Measurements from ENCODE around the gene METTL13.
A peak's percentile ranks its signal among the peaks of the same experiment; 100 is the strongest.

The METTL13 gene

DNA sequence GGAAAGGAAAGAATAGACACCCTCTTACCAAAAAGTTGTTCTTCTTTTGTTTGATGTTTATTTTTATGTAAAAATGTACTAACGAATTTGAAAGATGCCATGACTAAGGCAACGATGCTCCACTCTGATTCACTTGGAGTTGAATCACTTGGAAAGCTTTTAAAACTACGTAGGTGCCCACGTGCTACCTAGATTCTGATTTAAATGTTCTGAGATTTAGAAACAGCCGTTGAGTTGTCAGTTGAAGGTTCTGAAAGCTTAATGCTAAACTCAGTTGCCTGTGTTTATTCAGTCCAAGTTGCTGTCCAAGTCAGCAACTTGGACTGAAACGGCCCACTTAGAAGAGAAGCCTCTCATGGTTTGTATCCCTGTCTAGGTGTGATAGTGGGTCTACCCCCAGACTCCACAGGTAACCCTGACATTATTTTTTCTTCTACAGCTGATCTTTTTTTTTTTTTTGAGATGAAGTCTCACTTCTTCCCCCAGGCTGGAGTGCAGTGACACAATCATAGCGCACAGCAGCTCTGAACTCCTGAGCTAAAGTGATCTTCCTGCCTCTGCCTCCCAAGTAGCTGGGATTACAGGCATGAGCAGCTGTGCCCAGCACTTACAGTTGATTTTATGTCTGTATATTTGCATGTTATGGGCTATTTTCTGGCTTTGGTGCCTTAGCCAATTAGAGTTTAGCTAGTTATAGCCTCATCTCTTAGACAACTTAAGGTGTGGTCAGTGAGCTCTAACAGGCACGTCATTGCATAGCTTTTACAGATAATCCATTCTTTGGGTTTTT lies 38.2 kb upstream of the METTL13 start:
- Histone ChIP-seq H3K36me3 (replicated peaks in 1 of 2; ENCODE audit: control insufficient read depth in 2 of 2, insufficient read depth in 2 of 2, low read length in 2 of 2) (peaks cover 0 to 2% of the 10 kb centered on the region in 2 donors), H2BK120ac (ENCODE audit: low read depth, low read length) (no peak overlapping the region), H4K8ac (ENCODE audit: low read depth, low read length) (no peak overlapping the region), H3K4me3 (ENCODE audit: low read length in 2 of 2) (peak overlapping the region in 1 of 2 donors; percentile 86), H3K14ac (ENCODE audit: low read length) (no peak overlapping the region), H2BK15ac (ENCODE audit: low read length) (no peak overlapping the region), H2BK12ac (ENCODE audit: low read length) (no peak overlapping the region), H3K9ac (ENCODE audit: low read depth, low read length, poor library complexity) (no peak overlapping the region), H3K79me1 (ENCODE audit: low read depth, low read length) (no peaks in the 10 kb centered on the region), H3K27me3 (ENCODE audit: control insufficient read depth in 3 of 3, insufficient read depth in 3 of 3, low read depth in 1 of 3, low read length in 3 of 3) (no peaks in the 10 kb centered on the region), H3K4me2 (ENCODE audit: insufficient read depth, low read length, poor library complexity, severe bottlenecking) (no peak overlapping the region), H2AFZ (ENCODE audit: low read length) (peak overlapping the region; percentile 94), H2AK5ac (ENCODE audit: low read depth, low read length) (no peak overlapping the region), H3K9me3 (replicated peaks in 1 of 2; ENCODE audit: control insufficient read depth in 2 of 2, insufficient read depth in 1 of 2, low read depth in 1 of 2, low read length in 2 of 2) (no peaks in the 10 kb centered on the region), H4K91ac (ENCODE audit: low read depth, low read length, poor library complexity) (no peak overlapping the region), H3K27ac (replicated peaks; ENCODE audit: low read length) (no peak overlapping the region), H2BK5ac (ENCODE audit: low read length) (no peak overlapping the region), H3K18ac (ENCODE audit: low read length) (no peak overlapping the region), H3K4me1 (ENCODE audit: control insufficient read depth in 2 of 2, insufficient read depth in 1 of 2, low read depth in 1 of 2, low read length in 2 of 2) (peaks cover 1 to 12% of the 10 kb centered on the region in 2 donors), H3K4ac (ENCODE audit: low read length) (no peak overlapping the region), H3K23ac (ENCODE audit: low read depth, low read length, poor library complexity) (no peak overlapping the region)
- no CpG with 5 or more reads among the region's 8 CpGs for WGBS, 2 donors (ENCODE audit: extremely low coverage in 2 of 2, insufficient read length in 2 of 2, insufficient replicate concordance in 1 of 2)
- DNase-seq (ENCODE audit: low spot score): no peak

DNA sequence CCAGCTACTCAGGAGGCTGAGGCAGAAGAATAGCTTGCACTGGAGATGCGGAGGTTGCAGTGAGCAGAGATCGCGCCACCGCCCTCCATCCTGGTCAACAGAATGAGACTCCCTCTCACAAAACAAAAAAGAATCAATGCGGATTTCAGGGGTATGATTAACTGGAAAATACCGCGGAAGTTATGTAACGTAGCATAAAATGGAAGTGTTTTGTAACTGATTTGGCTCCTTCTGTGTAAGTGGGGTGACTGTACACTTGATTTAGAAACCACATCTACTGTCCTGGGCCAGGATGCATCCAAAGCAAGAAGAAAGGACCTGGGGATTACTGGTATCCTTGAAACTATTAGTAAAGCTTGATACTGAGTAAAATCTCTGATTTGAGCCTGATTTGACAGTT lies 36.5 kb upstream of the METTL13 start:
- H3K36me3 ChIP-seq (replicated peaks in 1 of 2; ENCODE audit: control insufficient read depth in 2 of 2, insufficient read depth in 2 of 2, low read length in 2 of 2): no peaks in the 10 kb centered on the region
- no peak for DNase-seq (ENCODE audit: low spot score)
- no peak overlapping the region for H3K4me3 ChIP-seq (ENCODE audit: low read length in 2 of 2)
- no peak overlapping the region for H2AFZ ChIP-seq (ENCODE audit: low read length)
- no peak overlapping the region for H2BK120ac ChIP-seq (ENCODE audit: low read depth, low read length)
- no peaks in the 10 kb centered on the region for H3K79me1 ChIP-seq (ENCODE audit: low read depth, low read length)
- no peak overlapping the region for H2BK15ac ChIP-seq (ENCODE audit: low read length)
- no peak overlapping the region for H3K4me2 ChIP-seq (ENCODE audit: insufficient read depth, low read length, poor library complexity, severe bottlenecking)
- no peak overlapping the region for H3K23ac ChIP-seq (ENCODE audit: low read depth, low read length, poor library complexity)
- WGBS, 2 donors (ENCODE audit: extremely low coverage in 2 of 2, insufficient read length in 2 of 2, insufficient replicate concordance in 1 of 2): no CpG with 5 or more reads among the region's 8 CpGs
- peaks cover 1 to 9% of the 10 kb centered on the region in 2 donors for H3K4me1 ChIP-seq (ENCODE audit: control insufficient read depth in 2 of 2, insufficient read depth in 1 of 2, low read depth in 1 of 2, low read length in 2 of 2)
- H3K4ac ChIP-seq (ENCODE audit: low read length): no peak overlapping the region
- H3K27me3 ChIP-seq (ENCODE audit: control insufficient read depth in 3 of 3, insufficient read depth in 3 of 3, low read depth in 1 of 3, low read length in 3 of 3): no peaks in the 10 kb centered on the region
- no peak overlapping the region for H3K18ac ChIP-seq (ENCODE audit: low read length)
- H3K27ac ChIP-seq (replicated peaks; ENCODE audit: low read length): no peak overlapping the region
- no peaks in the 10 kb centered on the region for H3K9me3 ChIP-seq (replicated peaks in 1 of 2; ENCODE audit: control insufficient read depth in 2 of 2, insufficient read depth in 1 of 2, low read depth in 1 of 2, low read length in 2 of 2)
- H2BK12ac ChIP-seq (ENCODE audit: low read length): no peak overlapping the region
- no peak overlapping the region for H3K9ac ChIP-seq (ENCODE audit: low read depth, low read length, poor library complexity)
- H4K91ac ChIP-seq (ENCODE audit: low read depth, low read length, poor library complexity): no peak overlapping the region
- no peak overlapping the region for H4K8ac ChIP-seq (ENCODE audit: low read depth, low read length)
- no peak overlapping the region for H3K14ac ChIP-seq (ENCODE audit: low read length)
- H2AK5ac ChIP-seq (ENCODE audit: low read depth, low read length): no peak overlapping the region
- no peak overlapping the region for H2BK5ac ChIP-seq (ENCODE audit: low read length)

DNA sequence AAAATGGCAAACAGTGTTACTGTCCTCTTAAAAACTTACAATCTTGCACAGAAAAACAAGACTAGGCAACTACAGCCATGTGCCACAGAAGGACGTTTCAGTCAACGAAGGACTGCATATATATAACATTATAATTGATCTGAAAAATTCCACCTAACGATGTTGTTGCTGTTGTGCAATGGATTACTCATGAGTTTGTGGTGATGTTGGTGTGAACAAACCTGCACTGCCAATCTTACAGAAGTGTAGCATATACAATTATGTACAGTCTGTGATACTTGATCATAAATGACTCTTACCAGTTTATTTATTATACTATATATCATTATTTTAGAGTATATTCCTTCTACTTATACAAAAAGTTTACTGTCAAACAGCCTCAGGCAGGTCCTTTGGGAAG lies 32.8 kb upstream of the METTL13 start:
- WGBS, 2 donors (ENCODE audit: extremely low coverage in 2 of 2, insufficient read length in 2 of 2, insufficient replicate concordance in 1 of 2): no CpG with 5 or more reads among the region's 3 CpGs
- Histone ChIP-seq H2BK15ac (ENCODE audit: low read length) (no peak overlapping the region), H3K9me3 (replicated peaks in 1 of 2; ENCODE audit: control insufficient read depth in 2 of 2, insufficient read depth in 1 of 2, low read depth in 1 of 2, low read length in 2 of 2) (no peaks in the 10 kb centered on the region), H3K36me3 (replicated peaks in 1 of 2; ENCODE audit: control insufficient read depth in 2 of 2, insufficient read depth in 2 of 2, low read length in 2 of 2) (no peaks in the 10 kb centered on the region), H3K4me3 (ENCODE audit: low read length in 2 of 2) (no peak overlapping the region), H3K18ac (ENCODE audit: low read length) (no peak overlapping the region), H3K9ac (ENCODE audit: low read depth, low read length, poor library complexity) (no peak overlapping the region), H3K27ac (replicated peaks; ENCODE audit: low read length) (no peak overlapping the region), H2BK12ac (ENCODE audit: low read length) (no peak overlapping the region), H2AFZ (ENCODE audit: low read length) (no peak overlapping the region), H3K79me1 (ENCODE audit: low read depth, low read length) (no peaks in the 10 kb centered on the region), H4K8ac (ENCODE audit: low read depth, low read length) (no peak overlapping the region), H4K91ac (ENCODE audit: low read depth, low read length, poor library complexity) (no peak overlapping the region), H3K27me3 (ENCODE audit: control insufficient read depth in 3 of 3, insufficient read depth in 3 of 3, low read depth in 1 of 3, low read length in 3 of 3) (no peaks in the 10 kb centered on the region), H3K4ac (ENCODE audit: low read length) (no peak overlapping the region), H2AK5ac (ENCODE audit: low read depth, low read length) (no peak overlapping the region), H3K14ac (ENCODE audit: low read length) (no peak overlapping the region), H3K4me1 (ENCODE audit: control insufficient read depth in 2 of 2, insufficient read depth in 1 of 2, low read depth in 1 of 2, low read length in 2 of 2) (no peaks in the 10 kb centered on the region), H3K4me2 (ENCODE audit: insufficient read depth, low read length, poor library complexity, severe bottlenecking) (no peak overlapping the region), H2BK120ac (ENCODE audit: low read depth, low read length) (no peak overlapping the region), H2BK5ac (ENCODE audit: low read length) (no peak overlapping the region), H3K23ac (ENCODE audit: low read depth, low read length, poor library complexity) (no peak overlapping the region)
- DNase-seq (ENCODE audit: low spot score): no peak

DNA sequence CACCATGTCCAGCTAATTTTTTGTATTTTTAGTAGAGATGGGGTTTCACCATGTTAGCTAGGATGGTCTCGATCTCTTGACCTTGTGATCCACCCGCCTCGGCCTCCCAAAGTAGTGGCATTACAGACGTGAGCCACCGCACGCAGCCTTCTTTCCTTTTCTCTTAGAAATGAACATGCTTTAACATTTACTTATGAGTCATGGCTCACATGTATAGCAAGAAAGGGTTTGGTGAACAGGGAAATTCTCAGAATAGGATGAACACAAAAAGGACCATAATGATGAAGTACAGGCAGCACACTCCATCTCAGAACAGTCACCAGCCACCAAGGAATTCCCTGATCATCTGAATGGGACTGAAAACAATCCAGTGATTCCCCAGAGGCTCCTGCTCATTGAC lies 30.2 kb upstream of the METTL13 start:
- no peak overlapping the region for H3K18ac ChIP-seq (ENCODE audit: low read length)
- H2BK15ac ChIP-seq (ENCODE audit: low read length): no peak overlapping the region
- no peak overlapping the region for H2BK5ac ChIP-seq (ENCODE audit: low read length)
- H3K27ac ChIP-seq (replicated peaks; ENCODE audit: low read length): no peak overlapping the region
- no peak overlapping the region for H2AK5ac ChIP-seq (ENCODE audit: low read depth, low read length)
- H2AFZ ChIP-seq (ENCODE audit: low read length): no peak overlapping the region
- H4K91ac ChIP-seq (ENCODE audit: low read depth, low read length, poor library complexity): no peak overlapping the region
- no peak overlapping the region for H3K9ac ChIP-seq (ENCODE audit: low read depth, low read length, poor library complexity)
- H3K79me1 ChIP-seq (ENCODE audit: low read depth, low read length): no peaks in the 10 kb centered on the region
- no peak overlapping the region for H3K14ac ChIP-seq (ENCODE audit: low read length)
- H3K23ac ChIP-seq (ENCODE audit: low read depth, low read length, poor library complexity): no peak overlapping the region
- no peak for DNase-seq (ENCODE audit: low spot score)
- no peak overlapping the region for H3K4me2 ChIP-seq (ENCODE audit: insufficient read depth, low read length, poor library complexity, severe bottlenecking)
- no peak overlapping the region for H2BK120ac ChIP-seq (ENCODE audit: low read depth, low read length)
- H4K8ac ChIP-seq (ENCODE audit: low read depth, low read length): no peak overlapping the region
- no peak overlapping the region for H3K4me3 ChIP-seq (ENCODE audit: low read length in 2 of 2)
- no peak overlapping the region for H3K4ac ChIP-seq (ENCODE audit: low read length)
- no peaks in the 10 kb centered on the region for H3K4me1 ChIP-seq (ENCODE audit: control insufficient read depth in 2 of 2, insufficient read depth in 1 of 2, low read depth in 1 of 2, low read length in 2 of 2)
- WGBS, 2 donors (ENCODE audit: extremely low coverage in 2 of 2, insufficient read length in 2 of 2, insufficient replicate concordance in 1 of 2): no CpG with 5 or more reads among the region's 6 CpGs
- H3K36me3 ChIP-seq (replicated peaks in 1 of 2; ENCODE audit: control insufficient read depth in 2 of 2, insufficient read depth in 2 of 2, low read length in 2 of 2): no peaks in the 10 kb centered on the region
- no peaks in the 10 kb centered on the region for H3K9me3 ChIP-seq (replicated peaks in 1 of 2; ENCODE audit: control insufficient read depth in 2 of 2, insufficient read depth in 1 of 2, low read depth in 1 of 2, low read length in 2 of 2)
- H2BK12ac ChIP-seq (ENCODE audit: low read length): no peak overlapping the region
- H3K27me3 ChIP-seq (ENCODE audit: control insufficient read depth in 3 of 3, insufficient read depth in 3 of 3, low read depth in 1 of 3, low read length in 3 of 3): no peaks in the 10 kb centered on the region
